NCI-H1694 (cell line): ENCODE results near the gene CLDN5.

Experiments used
- DNase-seq: peaks from one replicate; lab custom pipeline; 2025; lab: John Stamatoyannopoulos, UW

The CLDN5 gene, protein sequence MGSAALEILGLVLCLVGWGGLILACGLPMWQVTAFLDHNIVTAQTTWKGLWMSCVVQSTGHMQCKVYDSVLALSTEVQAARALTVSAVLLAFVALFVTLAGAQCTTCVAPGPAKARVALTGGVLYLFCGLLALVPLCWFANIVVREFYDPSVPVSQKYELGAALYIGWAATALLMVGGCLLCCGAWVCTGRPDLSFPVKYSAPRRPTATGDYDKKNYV

GRCh38 chr22:19524170-19525115 is at the start of gene CLDN5:
Gene CLDN5 (minus strand): TSS chr22:19524410. CDS start chr22:19524255, 155 bp downstream.
- DNase-seq, result no peak

GRCh38 chr22:19571995-19572394 is 47.8 kb upstream of the CLDN5 start:
- DNase-seq, result no peak

- DNase-seq, result no peak
Observed at GRCh38 chr22:19571207-19571795, 47.1 kb upstream of the CLDN5 start.

- no peak for DNase-seq
Observed at GRCh38 chr22:19569976-19570375, 45.8 kb upstream of the CLDN5 start.

DNA sequence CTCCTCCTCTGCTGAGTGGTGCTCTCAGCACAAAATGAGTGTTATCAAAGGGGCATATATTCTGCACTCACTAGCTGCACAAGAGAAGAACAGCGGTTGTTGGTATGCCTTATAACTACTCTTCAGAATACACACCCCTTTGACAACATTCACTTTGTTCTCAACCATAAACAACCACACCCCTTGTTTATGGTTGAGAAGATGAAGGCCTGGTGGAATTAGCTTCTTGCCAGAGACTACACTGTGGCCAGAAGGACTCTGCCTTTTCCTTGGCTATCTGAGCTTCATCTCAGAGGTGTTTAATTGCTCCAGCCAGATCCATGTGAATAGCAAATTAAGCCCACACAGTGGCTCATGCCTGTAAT is 45.0 kb upstream of the CLDN5 start:
- no peak for DNase-seq

DNA sequence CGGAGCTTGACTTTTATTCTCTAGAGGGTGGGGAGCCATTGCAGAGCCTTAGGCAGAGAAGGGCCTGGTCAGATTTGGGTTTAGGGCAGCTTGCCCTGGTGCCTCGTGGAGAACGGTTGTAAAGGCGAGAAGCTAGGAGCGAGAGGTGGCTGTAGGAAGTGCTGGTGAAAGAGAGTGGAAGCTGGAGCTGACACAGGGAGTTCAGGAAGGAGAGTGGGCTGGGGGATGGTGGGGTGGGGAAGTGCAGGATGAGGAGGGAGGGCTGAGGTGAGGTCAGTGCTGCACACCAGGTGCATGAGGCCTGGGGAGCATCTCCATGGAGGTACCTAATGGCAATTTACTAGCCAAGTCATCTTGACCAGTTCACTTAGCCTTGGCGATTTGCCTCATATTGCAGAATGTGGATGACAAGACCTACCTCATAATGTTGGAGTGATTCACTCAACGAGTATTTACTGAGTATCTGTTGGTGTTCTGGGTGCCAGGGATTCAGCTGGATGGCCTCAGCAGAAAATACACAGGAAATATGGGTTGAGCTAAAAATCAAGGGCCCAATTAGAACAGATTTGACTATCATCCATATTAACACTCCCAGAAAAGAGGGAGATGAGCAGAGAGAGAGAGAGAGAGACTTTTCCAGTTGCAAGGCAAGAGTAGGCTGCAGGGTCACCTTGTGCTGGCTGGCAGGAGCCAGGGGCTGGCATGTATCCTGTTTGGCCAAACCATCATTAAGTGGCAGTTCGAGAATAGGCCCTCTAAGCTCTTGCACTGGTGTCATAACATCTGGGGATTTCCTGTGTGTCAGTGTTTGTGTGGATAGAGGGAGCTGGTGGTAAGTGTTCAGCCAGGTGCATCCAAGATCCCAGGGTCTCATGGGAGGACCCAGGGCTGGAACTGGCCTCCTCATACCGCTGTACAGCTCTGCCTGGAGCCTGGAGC is 44.4 kb upstream of the CLDN5 start:
- DNase-seq, result no peak

GRCh38 chr22:19567157-19568009 is 43.2 kb upstream of the CLDN5 start:
- no peak for DNase-seq

- no peak for DNase-seq
Observed at GRCh38 chr22:19566279-19567156, 42.3 kb upstream of the CLDN5 start.

- no peak for DNase-seq
Observed at GRCh38 chr22:19565382-19566278, 41.4 kb upstream of the CLDN5 start.

DNA sequence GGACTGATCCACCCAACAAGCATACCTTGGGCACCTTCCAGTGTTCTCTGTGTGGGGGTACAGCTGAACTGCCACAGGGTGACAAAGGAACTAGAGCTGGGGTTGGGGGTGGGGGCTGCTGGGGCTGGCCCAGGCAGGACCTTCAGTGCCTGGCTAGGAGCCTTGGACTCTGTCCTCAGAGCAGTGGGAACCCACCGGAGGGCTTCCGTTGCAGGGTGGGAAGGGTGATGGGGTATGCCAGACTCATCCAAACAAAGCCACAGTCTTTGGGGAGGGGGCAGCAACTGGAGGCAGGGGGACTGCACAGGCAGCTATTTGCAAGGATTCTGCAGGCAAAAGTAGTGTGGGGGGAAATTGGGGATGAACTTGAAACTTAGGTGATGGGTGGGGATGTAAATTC is 35.7 kb upstream of the CLDN5 start:
- no peak for DNase-seq

GRCh38 chr22:19559324-19559811 is 35.2 kb upstream of the CLDN5 start:
- DNase-seq, result no peak

GRCh38 chr22:19556963-19557545 is 32.8 kb upstream of the CLDN5 start:
- no peak for DNase-seq

GRCh38 chr22:19555651-19556050 is 31.4 kb upstream of the CLDN5 start:
- DNase-seq, result no peak

DNA sequence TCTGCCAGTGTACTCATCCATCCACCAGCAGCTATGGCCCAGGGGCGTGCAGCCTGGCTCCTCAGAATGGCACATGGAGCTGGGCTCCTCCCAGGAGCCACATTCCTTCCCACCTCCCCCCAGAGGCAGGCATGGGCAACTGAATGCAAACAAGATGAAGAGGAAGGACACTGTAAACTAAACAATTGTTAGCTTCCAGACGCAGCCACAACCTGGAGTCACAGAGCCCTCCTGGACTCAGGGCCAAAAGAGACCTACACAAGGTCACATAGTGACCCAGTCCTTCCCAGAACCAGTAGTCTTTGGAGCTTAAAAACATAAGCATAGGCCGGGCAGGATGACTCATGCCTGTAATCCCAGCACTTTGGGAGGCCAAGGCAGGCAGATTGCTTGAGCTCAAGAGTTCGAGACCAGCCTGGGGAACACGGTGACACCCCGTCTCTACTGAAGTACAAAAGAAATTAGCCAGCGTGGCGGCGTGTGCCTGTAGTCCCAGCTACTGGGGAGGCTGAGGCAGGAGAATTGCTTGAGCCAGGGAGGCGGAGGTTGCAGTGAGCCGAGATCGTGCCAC is 30.7 kb upstream of the CLDN5 start:
- DNase-seq, result no peak

- DNase-seq, result no peak
Observed at GRCh38 chr22:19553201-19553600, 29.0 kb upstream of the CLDN5 start.

- DNase-seq, result no peak
Observed at GRCh38 chr22:19550382-19550781, 26.2 kb upstream of the CLDN5 start.

DNA sequence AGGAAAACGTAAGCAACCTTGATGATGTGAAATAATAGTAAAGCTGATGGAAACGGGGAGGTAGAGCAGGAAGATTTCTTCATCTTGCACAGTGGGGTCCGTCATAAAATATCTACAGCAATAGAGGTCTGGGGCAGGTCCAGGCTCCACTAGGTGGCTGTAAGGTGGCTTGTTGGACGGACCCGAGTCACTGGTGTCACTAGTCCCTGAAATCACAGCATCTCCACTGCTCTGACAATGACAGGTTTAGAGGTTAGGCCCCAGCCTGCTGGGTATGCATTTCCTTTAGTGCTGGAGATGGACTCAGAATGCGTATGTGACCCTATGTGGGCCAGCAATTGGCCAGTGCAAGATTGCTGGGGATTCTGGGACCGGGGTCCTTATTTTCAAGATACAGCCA is 25.2 kb upstream of the CLDN5 start:
- no peak for DNase-seq

GRCh38 chr22:19548964-19549363 is 24.8 kb upstream of the CLDN5 start:
- no peak for DNase-seq
